ENCODE data around the gene ATP9B. TPM values are rescaled to one million over a fixed set of nuclear protein-coding genes. Genes with fewer than 3 reads are reported as not detected.
"Not testable (repeated sequence)": the region's sequence is repeated elsewhere in the genome, so short reads cannot be mapped to it uniquely, and the experiment has no call there.

ATP9B gene
- total RNA-seq, 1 experiment from 2014 or later: 17.9 TPM

DNA sequence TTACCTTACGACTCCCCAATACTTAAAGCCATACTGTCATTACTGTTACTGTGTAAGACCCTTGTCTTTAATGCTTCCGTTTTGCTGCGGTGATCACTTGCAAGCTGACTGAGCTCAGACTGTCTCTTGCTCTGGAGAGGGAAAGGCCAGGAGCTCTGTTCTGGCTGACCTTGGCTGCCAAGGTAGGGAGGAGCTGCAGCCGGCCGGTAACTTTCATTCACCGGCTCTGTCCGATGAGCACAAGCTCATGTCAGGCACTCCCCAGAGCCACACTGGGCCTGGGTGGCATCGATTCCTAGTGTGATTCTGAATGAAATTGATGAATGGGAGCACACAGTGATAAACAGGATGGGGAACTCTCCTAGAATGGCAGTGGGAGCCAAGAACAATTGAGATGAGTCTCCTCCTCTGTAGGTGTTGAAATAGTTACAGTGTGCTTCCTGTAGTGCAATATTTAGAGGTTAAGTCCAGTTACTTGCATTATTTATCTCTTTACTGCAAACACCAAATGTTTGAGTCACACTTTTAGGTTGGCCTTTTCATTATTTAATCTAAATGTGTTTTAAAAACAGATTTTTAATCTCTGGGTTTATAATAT, 100.9 kb downstream of the ATP9B start:
- no peak overlapping the region for H3K27ac ChIP-seq (ENCODE audit: low read depth, low read length, poor library complexity, severe bottlenecking)

DNA sequence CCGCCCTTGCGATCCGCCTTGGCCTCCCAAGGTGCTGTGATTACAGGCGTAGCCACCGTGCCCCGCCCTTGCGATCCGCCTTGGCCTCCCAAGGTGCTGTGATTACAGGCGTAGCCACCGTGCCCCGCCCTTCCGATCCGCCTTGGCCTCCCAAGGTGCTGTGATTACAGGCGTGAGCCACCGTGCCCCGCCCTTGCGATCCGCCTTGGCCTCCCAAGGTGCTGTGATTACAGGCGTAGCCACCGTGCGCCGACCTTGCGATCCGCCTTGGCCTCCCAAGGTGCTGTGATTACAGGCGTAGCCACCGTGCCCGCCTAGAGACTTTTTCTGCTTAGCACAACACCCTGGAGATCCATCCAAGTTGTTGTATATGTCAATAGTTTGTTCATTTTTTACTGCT, 103.1 kb downstream of the ATP9B start:
- H3K36me3 ChIP-seq (ENCODE audit: insufficient read depth, low read length, poor library complexity, severe bottlenecking); POLR2A ChIA-PET (ENCODE audit: low non-redundant PET); H3K9me3 ChIP-seq (ENCODE audit: low read depth, low read length, poor library complexity, severe bottlenecking); intact Hi-C loops (cut with micrococcal nuclease; ENCODE audit: unreplicated experiment); DNase-seq (ENCODE audit: low spot score); H3K27me3 ChIP-seq (replicated peaks; ENCODE audit: insufficient read depth, low read depth, low read length, poor library complexity); BruUV-seq (replicated peaks); H3K4me1 ChIP-seq (ENCODE audit: insufficient read depth, low read length, poor library complexity, severe bottlenecking); H3K4me3 ChIP-seq (ENCODE audit: low read depth, low read length, poor library complexity, severe bottlenecking); H3K27ac ChIP-seq (ENCODE audit: low read depth, low read length, poor library complexity, severe bottlenecking); CTCF ChIA-PET: not testable (repeated sequence)

More for the DNA sequence above, 100.9 kb downstream of the ATP9B start:
- no TSS peak for BruUV-seq (replicated peaks)
- H3K36me3 ChIP-seq (ENCODE audit: insufficient read depth, low read length, poor library complexity, severe bottlenecking): no peaks in the 10 kb centered on the region
- no peaks in the 10 kb centered on the region for H3K4me1 ChIP-seq (ENCODE audit: insufficient read depth, low read length, poor library complexity, severe bottlenecking)
- TF ChIP-seq, protein P1, sequence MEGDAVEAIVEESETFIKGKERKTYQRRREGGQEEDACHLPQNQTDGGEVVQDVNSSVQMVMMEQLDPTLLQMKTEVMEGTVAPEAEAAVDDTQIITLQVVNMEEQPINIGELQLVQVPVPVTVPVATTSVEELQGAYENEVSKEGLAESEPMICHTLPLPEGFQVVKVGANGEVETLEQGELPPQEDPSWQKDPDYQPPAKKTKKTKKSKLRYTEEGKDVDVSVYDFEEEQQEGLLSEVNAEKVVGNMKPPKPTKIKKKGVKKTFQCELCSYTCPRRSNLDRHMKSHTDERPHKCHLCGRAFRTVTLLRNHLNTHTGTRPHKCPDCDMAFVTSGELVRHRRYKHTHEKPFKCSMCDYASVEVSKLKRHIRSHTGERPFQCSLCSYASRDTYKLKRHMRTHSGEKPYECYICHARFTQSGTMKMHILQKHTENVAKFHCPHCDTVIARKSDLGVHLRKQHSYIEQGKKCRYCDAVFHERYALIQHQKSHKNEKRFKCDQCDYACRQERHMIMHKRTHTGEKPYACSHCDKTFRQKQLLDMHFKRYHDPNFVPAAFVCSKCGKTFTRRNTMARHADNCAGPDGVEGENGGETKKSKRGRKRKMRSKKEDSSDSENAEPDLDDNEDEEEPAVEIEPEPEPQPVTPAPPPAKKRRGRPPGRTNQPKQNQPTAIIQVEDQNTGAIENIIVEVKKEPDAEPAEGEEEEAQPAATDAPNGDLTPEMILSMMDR (conservative IDR thresholded peaks at IDR 0.05; ENCODE audit: low read depth, low read length): no peak
- no peaks in the 10 kb centered on the region for H3K9me3 ChIP-seq (ENCODE audit: low read depth, low read length, poor library complexity, severe bottlenecking)
- ChIA-PET CTCF (no interaction called here), POLR2A (ENCODE audit: low non-redundant PET) (no interaction called here)
- no peaks in the 10 kb centered on the region for H3K27me3 ChIP-seq (replicated peaks; ENCODE audit: insufficient read depth, low read depth, low read length, poor library complexity)
- intact Hi-C loops (cut with micrococcal nuclease; ENCODE audit: unreplicated experiment): no loop called here
- no peak for DNase-seq (ENCODE audit: low spot score)
- no peak overlapping the region for H3K4me3 ChIP-seq (ENCODE audit: low read depth, low read length, poor library complexity, severe bottlenecking)

DNA sequence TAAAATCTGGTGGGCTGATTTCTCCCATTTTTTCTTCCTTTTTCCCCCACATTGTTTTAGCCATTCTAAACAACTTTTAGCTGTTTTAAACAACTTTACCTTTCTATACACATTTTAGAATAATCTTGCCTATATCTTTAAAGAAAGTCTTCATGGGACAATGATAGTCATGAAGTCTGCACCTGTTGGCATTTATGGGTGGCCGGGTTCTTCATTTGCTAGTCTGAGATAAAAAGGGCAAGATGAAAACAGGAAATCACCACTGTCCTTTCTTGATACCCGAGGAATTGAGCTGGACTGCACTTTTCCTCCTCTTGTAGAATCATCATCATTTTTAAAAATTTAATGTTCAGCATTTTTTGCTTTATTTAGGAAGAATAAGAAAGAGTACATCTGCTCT, 104.5 kb downstream of the ATP9B start:
- no TSS peak for BruUV-seq (replicated peaks)
- ChIA-PET CTCF (no interaction called here), POLR2A (ENCODE audit: low non-redundant PET) (no interaction called here)
- Histone ChIP-seq H3K4me3 (ENCODE audit: low read depth, low read length, poor library complexity, severe bottlenecking) (no peak overlapping the region), H3K9me3 (ENCODE audit: low read depth, low read length, poor library complexity, severe bottlenecking) (no peaks in the 10 kb centered on the region), H3K4me1 (ENCODE audit: insufficient read depth, low read length, poor library complexity, severe bottlenecking) (no peaks in the 10 kb centered on the region), H3K27me3 (replicated peaks; ENCODE audit: insufficient read depth, low read depth, low read length, poor library complexity) (no peaks in the 10 kb centered on the region), H3K27ac (ENCODE audit: low read depth, low read length, poor library complexity, severe bottlenecking) (no peak overlapping the region), H3K36me3 (ENCODE audit: insufficient read depth, low read length, poor library complexity, severe bottlenecking) (no peaks in the 10 kb centered on the region)
- no peak for TF ChIP-seq EZH2 (IDR thresholded peaks at IDR 0.05; ENCODE audit: borderline replicate concordance, low read depth, low read length, poor library complexity, severe bottlenecking)
- TF ChIP-seq, protein P1 (conservative IDR thresholded peaks at IDR 0.05; ENCODE audit: low read depth, low read length): no peak
- intact Hi-C loops (cut with micrococcal nuclease; ENCODE audit: unreplicated experiment): no loop called here
- no peak for DNase-seq (ENCODE audit: low spot score)

DNA sequence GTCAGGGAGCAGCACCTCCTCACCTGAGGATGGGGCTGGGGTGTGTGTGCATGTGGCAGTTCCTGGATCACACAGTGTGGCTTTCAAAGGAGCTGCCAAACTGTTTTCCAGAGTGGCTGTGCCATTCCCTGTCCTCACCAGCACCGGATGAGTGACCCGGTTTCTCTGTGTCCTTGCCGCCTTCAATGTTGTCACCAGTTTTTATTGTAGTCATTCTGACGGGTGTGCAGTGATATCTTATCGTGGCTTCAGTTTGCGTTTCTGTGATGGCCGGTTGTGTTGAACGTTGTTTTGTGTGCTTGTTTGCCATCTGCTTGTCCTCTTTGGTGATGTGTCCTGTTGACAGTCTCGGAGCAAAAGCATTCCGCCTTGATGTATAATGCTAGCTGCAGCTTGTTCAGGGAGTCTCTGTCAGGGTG, 108.9 kb downstream of the ATP9B start:
- POLR2A ChIA-PET (ENCODE audit: low non-redundant PET): interaction anchor here (0.8 kb wide), 1 partner anchor 109 kb away, joined by 3 read pairs; no protein-coding TSS in a partner anchor

More for the DNA sequence above, 108.9 kb downstream of the ATP9B start:
- TF ChIP-seq, protein P1 (conservative IDR thresholded peaks at IDR 0.05; ENCODE audit: low read depth, low read length): no peak
- TF ChIP-seq EZH2 (IDR thresholded peaks at IDR 0.05; ENCODE audit: borderline replicate concordance, low read depth, low read length, poor library complexity, severe bottlenecking): no peak
- Histone ChIP-seq H3K4me3 (ENCODE audit: low read depth, low read length, poor library complexity, severe bottlenecking) (no peak overlapping the region), H3K36me3 (ENCODE audit: insufficient read depth, low read length, poor library complexity, severe bottlenecking) (no peaks in the 10 kb centered on the region), H3K27me3 (replicated peaks; ENCODE audit: insufficient read depth, low read depth, low read length, poor library complexity) (no peaks in the 10 kb centered on the region), H3K27ac (ENCODE audit: low read depth, low read length, poor library complexity, severe bottlenecking) (no peak overlapping the region), H3K9me3 (ENCODE audit: low read depth, low read length, poor library complexity, severe bottlenecking) (no peaks in the 10 kb centered on the region), H3K4me1 (ENCODE audit: insufficient read depth, low read length, poor library complexity, severe bottlenecking) (no peaks in the 10 kb centered on the region)
- intact Hi-C loops (cut with micrococcal nuclease; ENCODE audit: unreplicated experiment): no loop called here
- BruUV-seq (replicated peaks): no TSS peak
- CTCF ChIA-PET: no interaction called here
- DNase-seq (ENCODE audit: low spot score): no peak

Measured in A673 (cell line).